SK-N-SH (cell line): Measurements from ENCODE around the gene FXR2. TPM values are rescaled to one million over a fixed set of nuclear protein-coding genes. Genes with fewer than 3 reads are reported as not detected.

Experiments used
- CTCF ChIA-PET: fragments of 300-600, 350-600 bp; formaldehyde crosslinking; extraction: SDS; loops from one replicate; lab custom pipeline; 2021; lab: Yijun Ruan, JAX
- POLR2A ChIA-PET: fragments of 350-600 bp; sonication (Branson Sonifier 250); formaldehyde crosslinking; extraction: SDS; loops from one replicate; lab custom pipeline; 2020; ENCODE audit warnings: antibody characterized with exemption, inconsistent platforms; lab: Yijun Ruan, JAX
- DNase-seq: peaks from one replicate; pipeline ENCODE4 v3.0.0; 2012
- H2AFZ ChIP-seq: fragments of 200-600 bp; sonication (generic); 2 replicates; pipeline ENCODE4 v1.8.1; 2016; ENCODE audit warnings: antibody characterized with exemption, mild to moderate bottlenecking, low read depth
- H3F3A ChIP-seq: fragments of 200-600 bp; sonication (generic); replicated peaks from 2 replicates; pipeline ENCODE3; 2016; ENCODE audit warnings: antibody characterized with exemption, mild to moderate bottlenecking; ENCODE audit not compliant: insufficient read depth
- H3K27ac ChIP-seq, 2 experiments: fragments of 200-500 bp in 1 of 2; fragments of 200-600 bp in 1 of 2; sonication (Bioruptor generic) in 1 of 2; sonication (generic), shearing (Covaris generic) in 1 of 2; 2 replicates each; pipeline versions ENCODE4 v1.5.1 to v1.6.1; 2014 to 2016; ENCODE audit warnings: low read depth in 2 of 2, inconsistent platforms in 1 of 2, low read length in 1 of 2, mild to moderate bottlenecking in 1 of 2, mixed read lengths in 1 of 2
- H3K27me3 ChIP-seq: fragments of 200-600 bp; sonication (generic), shearing (Covaris generic); 2 replicates; pipeline ENCODE4 v1.6.1; 2016; ENCODE audit warnings: mixed run types; ENCODE audit not compliant: insufficient read depth
- H3K36me3 ChIP-seq, 2 experiments: fragments of 200-500 bp in 1 of 2; fragments of 200-600 bp in 1 of 2; sonication (Bioruptor generic) in 1 of 2; sonication (generic) in 1 of 2; replicated peaks in 1 of 2; 2 replicates each; pipeline versions ENCODE3 to v1.5.1; 2014 to 2016; ENCODE audit warnings: low read length in 1 of 2, mild to moderate bottlenecking in 1 of 2; ENCODE audit not compliant: insufficient read depth in 2 of 2, control insufficient read depth in 1 of 2
- H3K4me1 ChIP-seq, 2 experiments: fragments of 200-500 bp in 1 of 2; fragments of 200-600 bp in 1 of 2; sonication (Bioruptor generic) in 1 of 2; sonication (generic), shearing (Covaris generic) in 1 of 2; 2 replicates each; pipeline versions ENCODE4 v1.5.1 to v1.6.1; 2014 to 2016; ENCODE audit warnings: low read depth in 1 of 2, low read length in 1 of 2, mixed run types in 1 of 2; ENCODE audit not compliant: insufficient read depth in 2 of 2, control insufficient read depth in 1 of 2
- H3K4me2 ChIP-seq: fragments of 200-600 bp; sonication (generic), shearing (Covaris generic); 2 replicates; pipeline ENCODE4 v1.6.1; 2017; ENCODE audit warnings: mixed run types
- H3K4me3 ChIP-seq, 2 experiments: fragments of 200-500 bp in 1 of 2; fragments of 200-600 bp in 1 of 2; sonication (Bioruptor generic) in 1 of 2; sonication (generic), shearing (Covaris generic) in 1 of 2; 2 replicates each; pipeline versions ENCODE4 v1.5.1 to v1.8.1; 2014 to 2016; ENCODE audit warnings: low read depth in 2 of 2, inconsistent platforms in 1 of 2, low read length in 1 of 2, mild to moderate bottlenecking in 1 of 2, mixed read lengths in 1 of 2, moderate library complexity in 1 of 2
- H3K79me2 ChIP-seq: fragments of 200-600 bp; sonication (generic); 2 replicates; pipeline ENCODE4 v1.8.1; 2017; ENCODE audit warnings: mild to moderate bottlenecking; ENCODE audit not compliant: insufficient read depth
- H3K9ac ChIP-seq: fragments of 200-600 bp; sonication (generic); 2 replicates; pipeline ENCODE4 v1.6.1; 2017; ENCODE audit warnings: mixed run types
- H3K9me2 ChIP-seq: fragments of 200-600 bp; sonication (generic); 2 replicates; pipeline ENCODE4 v1.6.1; 2017; ENCODE audit warnings: mixed run types
- H3K9me3 ChIP-seq: fragments of 200-600 bp; sonication (generic); 2 replicates; pipeline ENCODE4 v1.6.1; 2017; ENCODE audit warnings: mixed run types, mild to moderate bottlenecking, moderate library complexity
- H4K20me1 ChIP-seq: fragments of 200-600 bp; sonication (generic); 2 replicates; pipeline ENCODE4 v1.6.1; 2017; ENCODE audit warnings: mild to moderate bottlenecking, mixed run types; ENCODE audit not compliant: insufficient read depth
- CHD2 ChIP-seq: fragments of 150-350 bp; IDR thresholded peaks from 2 replicates; pipeline ENCODE4 v1.6.1; 2018; ENCODE audit warnings: low read length; ENCODE audit not compliant: partially characterized antibody
- MEF2A ChIP-seq: IDR thresholded peaks from 2 replicates; pipeline ENCODE4 v1.4.0; 2012; ENCODE audit warnings: low read depth, borderline replicate concordance
- MXI1 ChIP-seq: IDR thresholded peaks from 2 replicates; pipeline ENCODE4 v1.6.1; 2012; ENCODE audit warnings: mild to moderate bottlenecking, low read depth, low read length, improper control_type of control experiment
- NRF1 ChIP-seq: IDR thresholded peaks from 2 replicates; pipeline ENCODE4 v1.6.1; 2012; ENCODE audit warnings: low read depth, mild to moderate bottlenecking, low read length
- POLR2AphosphoS5 ChIP-seq: IDR thresholded peaks from 2 replicates; pipeline ENCODE4 v1.6.1; 2012; ENCODE audit warnings: low read depth, low read length
- RAD21 ChIP-seq: IDR thresholded peaks from 2 replicates; pipeline ENCODE4 v1.6.1; 2012; ENCODE audit warnings: mild to moderate bottlenecking, low read length
- RCOR1 ChIP-seq: fragments of 150-350 bp; IDR thresholded peaks from 2 replicates; pipeline ENCODE4 v1.6.1; 2017; ENCODE audit warnings: antibody characterized with exemption, low read length
- RXRA ChIP-seq: IDR thresholded peaks from 2 replicates; pipeline ENCODE4 v1.4.0; 2012; ENCODE audit warnings: low read depth, mild to moderate bottlenecking, borderline replicate concordance
- SMC3 ChIP-seq: IDR thresholded peaks from 2 replicates; pipeline ENCODE4 v1.6.1; 2012; ENCODE audit warnings: low read depth, low read length, improper control_type of control experiment
- TEAD4 ChIP-seq: IDR thresholded peaks from 2 replicates; pipeline ENCODE4 v1.4.0; 2012; ENCODE audit warnings: mild to moderate bottlenecking, borderline replicate concordance; ENCODE audit not compliant: insufficient read depth
- YY1 ChIP-seq: IDR thresholded peaks from 2 replicates; pipeline ENCODE4 v1.4.0; 2012; ENCODE audit warnings: low read depth, mild to moderate bottlenecking
- WGBS: methylation state at CpG from one replicate; pipeline ENCODE4 v1.1.6; 2017; ENCODE audit warnings: low lambda C conversion rate; 5-methylcytosine and 5-hydroxymethylcytosine counted together
- polyA plus RNA-seq, 3 experiments: library from polyadenylated mRNA; depleted of rRNA; stranded (reverse); fragments of >200 nt; gene quantifications; 2 replicates each; pipeline ENCODE4 v1.2.3, GENCODE V29; 2012
- TF ChIP-seq, protein P1 (sequence below): fragments of 200-600 bp; sonication (generic); IDR thresholded peaks from 2 replicates; pipeline ENCODE4 v1.6.1; 2017; ENCODE audit warnings: antibody characterized with exemption, mild to moderate bottlenecking, moderate library complexity
- TF ChIP-seq, protein P2 (sequence below): fragments of 150-350 bp; IDR thresholded peaks from 2 replicates; pipeline ENCODE4 v1.6.1; 2017; ENCODE audit warnings: antibody characterized with exemption, low read length, low read depth, borderline replicate concordance
- TF ChIP-seq, protein P3 (sequence below): fragments of 150-350 bp; IDR thresholded peaks from 2 replicates; pipeline ENCODE4 v1.6.1; 2016; ENCODE audit warnings: mild to moderate bottlenecking, low read depth, low read length
- TF ChIP-seq, protein P4 (sequence below): IDR thresholded peaks from 2 replicates; pipeline ENCODE4; 2012
- TF ChIP-seq, protein P5 (sequence below): IDR thresholded peaks from 2 replicates; pipeline ENCODE4 v1.4.0; 2012; ENCODE audit warnings: low read depth, borderline replicate concordance

The FXR2 gene
- polyA plus RNA-seq, 1 of the 3 experiments (the other 2 are of a cell fraction) = 56.4 TPM

DNA sequence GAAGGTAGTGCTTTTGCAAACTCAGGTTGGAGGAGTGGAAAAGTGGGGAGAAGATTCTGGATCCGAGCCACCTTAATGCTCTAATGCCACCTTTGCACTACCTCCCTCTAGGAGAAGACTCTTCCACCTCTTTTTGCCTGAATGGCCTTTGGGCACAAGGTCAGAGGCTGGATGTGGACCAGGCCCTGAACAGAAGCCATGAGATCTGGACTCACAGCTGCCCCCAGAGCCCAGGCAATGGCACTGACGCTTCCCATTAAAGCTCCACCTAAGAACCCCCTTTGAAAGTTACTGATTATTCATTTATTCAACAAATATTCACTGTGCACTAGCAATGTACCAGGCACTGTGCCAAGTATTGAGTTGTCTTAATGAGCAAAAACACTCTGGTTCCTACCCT, 18.4 kb upstream of the FXR2 start:
- Histone ChIP-seq H2AFZ (no peak overlapping the region), H4K20me1 (no peaks in the 10 kb centered on the region)
- TF ChIP-seq, protein P1, sequence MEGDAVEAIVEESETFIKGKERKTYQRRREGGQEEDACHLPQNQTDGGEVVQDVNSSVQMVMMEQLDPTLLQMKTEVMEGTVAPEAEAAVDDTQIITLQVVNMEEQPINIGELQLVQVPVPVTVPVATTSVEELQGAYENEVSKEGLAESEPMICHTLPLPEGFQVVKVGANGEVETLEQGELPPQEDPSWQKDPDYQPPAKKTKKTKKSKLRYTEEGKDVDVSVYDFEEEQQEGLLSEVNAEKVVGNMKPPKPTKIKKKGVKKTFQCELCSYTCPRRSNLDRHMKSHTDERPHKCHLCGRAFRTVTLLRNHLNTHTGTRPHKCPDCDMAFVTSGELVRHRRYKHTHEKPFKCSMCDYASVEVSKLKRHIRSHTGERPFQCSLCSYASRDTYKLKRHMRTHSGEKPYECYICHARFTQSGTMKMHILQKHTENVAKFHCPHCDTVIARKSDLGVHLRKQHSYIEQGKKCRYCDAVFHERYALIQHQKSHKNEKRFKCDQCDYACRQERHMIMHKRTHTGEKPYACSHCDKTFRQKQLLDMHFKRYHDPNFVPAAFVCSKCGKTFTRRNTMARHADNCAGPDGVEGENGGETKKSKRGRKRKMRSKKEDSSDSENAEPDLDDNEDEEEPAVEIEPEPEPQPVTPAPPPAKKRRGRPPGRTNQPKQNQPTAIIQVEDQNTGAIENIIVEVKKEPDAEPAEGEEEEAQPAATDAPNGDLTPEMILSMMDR = no peak
- TF ChIP-seq RXRA = no peak
- TF ChIP-seq, protein P2, sequence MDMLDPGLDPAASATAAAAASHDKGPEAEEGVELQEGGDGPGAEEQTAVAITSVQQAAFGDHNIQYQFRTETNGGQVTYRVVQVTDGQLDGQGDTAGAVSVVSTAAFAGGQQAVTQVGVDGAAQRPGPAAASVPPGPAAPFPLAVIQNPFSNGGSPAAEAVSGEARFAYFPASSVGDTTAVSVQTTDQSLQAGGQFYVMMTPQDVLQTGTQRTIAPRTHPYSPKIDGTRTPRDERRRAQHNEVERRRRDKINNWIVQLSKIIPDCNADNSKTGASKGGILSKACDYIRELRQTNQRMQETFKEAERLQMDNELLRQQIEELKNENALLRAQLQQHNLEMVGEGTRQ = no peak
- TF ChIP-seq RCOR1 = no peak
- TF ChIP-seq, all 33 proteins: peak for 0
- Histone ChIP-seq H3K4me2 (no peak overlapping the region), H3K9me2 (no peaks in the 10 kb centered on the region), H3K27ac (no peak overlapping the region), H3K9ac (no peak overlapping the region), H3K36me3 (no peaks in the 10 kb centered on the region), H3K4me1 (peaks cover 0 to 10% of the 10 kb centered on the region in 2 experiments; a peak in 1 of 4 replicates), H3K79me2 (no peaks in the 10 kb centered on the region), H3K27me3 (no peaks in the 10 kb centered on the region), H3K4me3 (no peak overlapping the region), H3F3A (no peaks in the 10 kb centered on the region), H3K9me3 (no peaks in the 10 kb centered on the region)
- ChIA-PET CTCF (interaction anchor here (0.6 to 11.8 kb wide), 13 partner anchors 10 to 293 kb away, joined by 3 to 166 read pairs (median 3); partner anchors contain the start of genes ATP1B2, DNAH2, EFNB3 and TP53), POLR2A (interaction anchor here (0.8 to 4.6 kb wide), 2 partner anchors 54 to 59 kb away, joined by 7 to 31 read pairs; partner anchors contain the start of genes TP53 and WRAP53)
- no peak for DNase-seq
- 78% methylated on average over 2 of the region's 2 CpGs for WGBS

DNA sequence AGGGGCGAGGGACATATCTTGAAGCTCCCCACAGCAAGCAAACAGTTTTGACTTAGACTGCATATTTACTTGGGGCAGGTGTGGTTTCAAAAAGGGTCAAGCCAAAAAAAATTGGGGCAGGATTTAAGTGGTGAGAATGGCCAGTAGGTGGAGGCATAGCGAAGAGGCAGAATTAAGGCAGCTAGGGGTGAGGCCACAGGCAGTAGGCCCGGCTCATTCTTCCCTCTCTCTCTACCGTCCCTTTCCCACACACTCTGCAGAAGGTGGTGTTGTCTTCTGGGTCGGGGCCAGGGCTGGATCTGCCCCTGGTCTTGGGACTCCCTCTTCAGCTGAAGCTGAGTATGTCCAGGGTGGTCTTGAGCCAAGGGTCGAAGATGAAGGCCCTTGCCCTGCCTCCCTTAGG, 17.8 kb upstream of the FXR2 start:
- Histone ChIP-seq H3K4me1 (peaks cover 0 to 12% of the 10 kb centered on the region in 2 experiments; a peak in 1 of 4 replicates), H3K27me3 (no peaks in the 10 kb centered on the region), H3K27ac (no peak overlapping the region), H3F3A (no peaks in the 10 kb centered on the region), H3K4me2 (no peak overlapping the region), H3K9ac (no peak overlapping the region), H3K9me3 (no peaks in the 10 kb centered on the region)
- POLR2A ChIA-PET = interaction anchor here (0.9 to 4.6 kb wide), 2 partner anchors 19 to 54 kb away, joined by 3 to 31 read pairs; partner anchors contain the start of genes ATP1B2, TP53 and WRAP53
- CTCF ChIA-PET = interaction anchor here (0.7 to 11.8 kb wide), 17 partner anchors 9 to 292 kb away, joined by 3 to 166 read pairs (median 4); partner anchors contain the start of genes ATP1B2, DNAH2, EFNB3 and TP53
- 53% methylated on average over 6 of the region's 6 CpGs for WGBS
- TF ChIP-seq POLR2AphosphoS5 (no peak), NRF1 (no peak), MEF2A (no peak), CHD2 (no peak), YY1 (no peak), RAD21 (peak; percentile 43), MXI1 (no peak), RXRA (no peak), TEAD4 (no peak), SMC3 (peak; percentile 38)
- TF ChIP-seq, protein P3, sequence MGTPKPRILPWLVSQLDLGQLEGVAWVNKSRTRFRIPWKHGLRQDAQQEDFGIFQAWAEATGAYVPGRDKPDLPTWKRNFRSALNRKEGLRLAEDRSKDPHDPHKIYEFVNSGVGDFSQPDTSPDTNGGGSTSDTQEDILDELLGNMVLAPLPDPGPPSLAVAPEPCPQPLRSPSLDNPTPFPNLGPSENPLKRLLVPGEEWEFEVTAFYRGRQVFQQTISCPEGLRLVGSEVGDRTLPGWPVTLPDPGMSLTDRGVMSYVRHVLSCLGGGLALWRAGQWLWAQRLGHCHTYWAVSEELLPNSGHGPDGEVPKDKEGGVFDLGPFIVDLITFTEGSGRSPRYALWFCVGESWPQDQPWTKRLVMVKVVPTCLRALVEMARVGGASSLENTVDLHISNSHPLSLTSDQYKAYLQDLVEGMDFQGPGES = no peak
- TF ChIP-seq, protein P4, sequence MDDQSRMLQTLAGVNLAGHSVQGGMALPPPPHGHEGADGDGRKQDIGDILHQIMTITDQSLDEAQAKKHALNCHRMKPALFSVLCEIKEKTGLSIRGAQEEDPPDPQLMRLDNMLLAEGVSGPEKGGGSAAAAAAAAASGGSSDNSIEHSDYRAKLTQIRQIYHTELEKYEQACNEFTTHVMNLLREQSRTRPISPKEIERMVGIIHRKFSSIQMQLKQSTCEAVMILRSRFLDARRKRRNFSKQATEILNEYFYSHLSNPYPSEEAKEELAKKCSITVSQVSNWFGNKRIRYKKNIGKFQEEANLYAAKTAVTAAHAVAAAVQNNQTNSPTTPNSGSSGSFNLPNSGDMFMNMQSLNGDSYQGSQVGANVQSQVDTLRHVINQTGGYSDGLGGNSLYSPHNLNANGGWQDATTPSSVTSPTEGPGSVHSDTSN = no peak
- TF ChIP-seq, protein P1 = peak; percentile 51
- TF ChIP-seq, protein P5, sequence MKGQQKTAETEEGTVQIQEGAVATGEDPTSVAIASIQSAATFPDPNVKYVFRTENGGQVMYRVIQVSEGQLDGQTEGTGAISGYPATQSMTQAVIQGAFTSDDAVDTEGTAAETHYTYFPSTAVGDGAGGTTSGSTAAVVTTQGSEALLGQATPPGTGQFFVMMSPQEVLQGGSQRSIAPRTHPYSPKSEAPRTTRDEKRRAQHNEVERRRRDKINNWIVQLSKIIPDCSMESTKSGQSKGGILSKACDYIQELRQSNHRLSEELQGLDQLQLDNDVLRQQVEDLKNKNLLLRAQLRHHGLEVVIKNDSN = no peak
- TF ChIP-seq, all 33 proteins: peak for 3
- H3K4me3 ChIP-seq = no peak overlapping the region; a peak in 1 of 4 replicates
- H2AFZ ChIP-seq = no peak overlapping the region
- H4K20me1 ChIP-seq = no peaks in the 10 kb centered on the region
- H3K9me2 ChIP-seq = no peaks in the 10 kb centered on the region
- no peaks in the 10 kb centered on the region for H3K36me3 ChIP-seq
- DNase-seq = no peak
- no peaks in the 10 kb centered on the region for H3K79me2 ChIP-seq
